ENCODE data around the gene SHMT1. TPM values are rescaled to one million over a fixed set of nuclear protein-coding genes. Genes with fewer than 3 reads are reported as not detected.
"Not testable (repeated sequence)": the region's sequence is repeated elsewhere in the genome, so short reads cannot be mapped to it uniquely, and the experiment has no call there.

SHMT1 gene
- total RNA-seq, 4 donors from 2014 or later, result 17.4 to 30.6 (median 24.0) TPM

- no peak for TF ChIP-seq CTCF (IDR thresholded peaks at IDR 0.05)
- no peak for TF ChIP-seq EP300 (IDR thresholded peaks at IDR 0.05)
- no peak for TF ChIP-seq POLR2AphosphoS5 (IDR thresholded peaks at IDR 0.05)
- TF ChIP-seq POLR2A (IDR thresholded peaks at IDR 0.05; ENCODE audit: low read depth), result no peak
- 85% methylated on average over 17 of the region's 23 CpGs for WGBS
- intact Hi-C loops (cut with DNase I), result no loop called here
- H3K4me1 ChIP-seq, result peaks cover 0 to 8% (median 3%) of the 10 kb centered on the region in 4 donors
- no peaks in the 10 kb centered on the region for H3K9me3 ChIP-seq
- H3K4me3 ChIP-seq, result no peak overlapping the region
- no peak overlapping the region for H3K27ac ChIP-seq (replicated peaks in 1 of 4)
- no peak for DNase-seq (ENCODE audit: extremely low spot score)
- no peaks in the 10 kb centered on the region for H3K36me3 ChIP-seq
- H3K27me3 ChIP-seq, result peaks cover 0 to 51% (median 8%) of the 10 kb centered on the region in 4 donors
Measured at GRCh38 chr17:18381158-18381952, 18.0 kb upstream of the SHMT1 start.

GRCh38 chr17:18380471-18381157 lies 17.3 kb upstream of the SHMT1 start:
- H3K27me3 ChIP-seq, result peaks cover 0 to 51% (median 8%) of the 10 kb centered on the region in 4 donors
- intact Hi-C loops (cut with DNase I), result no loop called here
- no peak for DNase-seq (ENCODE audit: extremely low spot score)
- no peak for TF ChIP-seq POLR2AphosphoS5 (IDR thresholded peaks at IDR 0.05)
- no peak for TF ChIP-seq EP300 (IDR thresholded peaks at IDR 0.05)
- TF ChIP-seq POLR2A (IDR thresholded peaks at IDR 0.05; ENCODE audit: low read depth), result no peak
- TF ChIP-seq CTCF (IDR thresholded peaks at IDR 0.05), result no peak
- 94% methylated on average over 7 of the region's 15 CpGs for WGBS
- H3K4me1 ChIP-seq, result peaks cover 0 to 8% (median 3%) of the 10 kb centered on the region in 4 donors
- H3K36me3 ChIP-seq, result no peaks in the 10 kb centered on the region
- H3K9me3 ChIP-seq, result no peaks in the 10 kb centered on the region
- H3K27ac ChIP-seq (replicated peaks in 1 of 4), result no peak overlapping the region
- no peak overlapping the region for H3K4me3 ChIP-seq

- DNase-seq (ENCODE audit: extremely low spot score), result no peak
- Histone ChIP-seq H3K4me1 (peaks cover 0 to 8% (median 3%) of the 10 kb centered on the region in 4 donors), H3K36me3 (no peaks in the 10 kb centered on the region), H3K9me3 (peaks cover 0 to 5% (median 0%) of the 10 kb centered on the region in 4 donors), H3K27me3 (peaks cover 0 to 51% (median 8%) of the 10 kb centered on the region in 4 donors), H3K27ac (replicated peaks in 1 of 4) (no peak overlapping the region), H3K4me3 (no peak overlapping the region)
- TF ChIP-seq POLR2AphosphoS5 (IDR thresholded peaks at IDR 0.05) (no peak), POLR2A (IDR thresholded peaks at IDR 0.05; ENCODE audit: low read depth) (no peak), EP300 (IDR thresholded peaks at IDR 0.05) (no peak)
- 85% methylated on average over 8 of the region's 16 CpGs for WGBS
- intact Hi-C loops (cut with DNase I), result no loop called here
Measured at GRCh38 chr17:18379246-18380146, 16.1 kb upstream of the SHMT1 start.

GRCh38 chr17:18378614-18379013 lies 15.3 kb upstream of the SHMT1 start:
- H3K4me1 ChIP-seq; DNase-seq (ENCODE audit: extremely low spot score); H3K36me3 ChIP-seq; H3K4me3 ChIP-seq; H3K9me3 ChIP-seq; H3K27ac ChIP-seq (replicated peaks in 1 of 4); intact Hi-C loops (cut with DNase I): not testable (repeated sequence)
- 95% methylated on average over 5 of the region's 5 CpGs for WGBS
- H3K27me3 ChIP-seq, result peaks cover 0 to 44% (median 8%) of the 10 kb centered on the region in 4 donors

GRCh38 chr17:18378205-18378505 lies 14.8 kb upstream of the SHMT1 start:
- H3K4me3 ChIP-seq, result no peak overlapping the region
- peaks cover 0 to 5% (median 0%) of the 10 kb centered on the region in 4 donors for H3K9me3 ChIP-seq
- intact Hi-C loops (cut with DNase I), result no loop called here
- WGBS, result no CpG with 5 or more reads among the region's 2 CpGs
- TF ChIP-seq CTCF (IDR thresholded peaks at IDR 0.05), result no peak
- no peak for TF ChIP-seq EP300 (IDR thresholded peaks at IDR 0.05)
- no peak for TF ChIP-seq POLR2AphosphoS5 (IDR thresholded peaks at IDR 0.05)
- TF ChIP-seq POLR2A (IDR thresholded peaks at IDR 0.05; ENCODE audit: low read depth), result no peak
- peaks cover 0 to 7% (median 3%) of the 10 kb centered on the region in 4 donors for H3K4me1 ChIP-seq
- H3K27ac ChIP-seq (replicated peaks in 1 of 4), result no peak overlapping the region
- H3K36me3 ChIP-seq, result no peaks in the 10 kb centered on the region
- DNase-seq (ENCODE audit: extremely low spot score), result no peak
- peaks cover 0 to 39% (median 7%) of the 10 kb centered on the region in 4 donors for H3K27me3 ChIP-seq

Measured in esophagus muscularis mucosa (tissue), 4 donors.